ENCODE data around the gene MTFR2. TPM values are rescaled to one million over a fixed set of nuclear protein-coding genes. Genes with fewer than 3 reads are reported as not detected.

The MTFR2 gene
- total RNA-seq, 5 donors from 2014 or later (not counting 1 experiment from before 2014, with no cell fraction given), result 1.2 to 1.8 (median 1.3) TPM

DNA sequence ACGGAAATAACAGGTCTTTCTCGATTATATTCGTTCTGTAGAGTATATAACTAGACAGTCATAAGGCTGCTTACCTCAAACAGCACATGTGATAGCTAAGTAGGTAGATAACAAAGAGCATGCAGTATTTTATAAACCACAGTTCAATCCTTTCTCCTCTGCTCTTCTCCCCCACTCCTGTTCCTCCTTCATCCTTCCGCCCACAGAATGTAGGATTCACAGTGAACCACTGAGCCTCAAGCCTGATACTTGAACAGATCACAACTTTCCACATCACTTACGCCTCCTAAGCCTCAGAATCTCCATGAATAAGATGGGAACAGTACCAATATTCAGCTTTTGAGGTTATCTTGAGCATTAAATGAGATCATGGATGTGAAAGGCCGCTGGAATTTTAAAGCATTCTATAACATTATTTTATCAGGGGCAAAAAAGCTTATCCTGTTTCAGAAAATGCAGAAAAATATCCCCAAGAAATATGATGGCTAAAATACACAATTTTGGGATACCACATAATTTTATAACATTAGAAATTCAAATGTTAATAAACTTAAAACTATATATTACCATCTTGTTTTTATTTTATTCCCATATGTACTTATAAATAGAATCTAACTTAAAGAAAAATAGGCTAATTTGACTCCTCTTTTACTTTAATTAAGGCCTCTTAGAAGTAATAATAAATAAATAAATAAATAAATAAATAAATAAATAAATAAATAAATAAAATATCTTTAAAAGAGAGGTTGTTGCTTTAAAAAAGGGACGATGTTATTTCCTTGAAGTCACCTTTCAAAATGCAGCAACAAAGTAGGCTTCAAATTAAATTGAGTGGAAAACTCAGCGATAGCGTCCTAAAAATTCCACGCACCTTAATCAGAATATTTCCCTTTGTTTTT, 33.4 kb downstream of the MTFR2 start:
- ATAC-seq (replicated peaks in 1 of 4) (no peak), DNase-seq (no peak)
- Mint-ChIP-seq H3K9me3 (peaks cover 3 to 13% (median 7%) of the 10 kb centered on the region in 3 donors), H3K4me1 (no peaks in the 10 kb centered on the region), H3K27ac (no peak overlapping the region), H3K36me3 (no peaks in the 10 kb centered on the region), H3K27me3 (no peaks in the 10 kb centered on the region), H3K4me3 (no peak overlapping the region)
- Histone ChIP-seq H3K9me3 (no peaks in the 10 kb centered on the region), H3K27me3 (replicated peaks in 1 of 2; ENCODE audit: control insufficient read depth in 2 of 2, extremely low read depth in 1 of 2, insufficient read depth in 2 of 2, low read length in 1 of 2) (no peaks in the 10 kb centered on the region), H3K36me3 (ENCODE audit: control insufficient read depth in 2 of 2, extremely low read depth in 1 of 2, insufficient read depth in 1 of 2, low read length in 1 of 2) (peaks cover 0 to 4% of the 10 kb centered on the region in 2 donors), H3K27ac (ENCODE audit: low read length) (no peak overlapping the region), H3K4me1 (ENCODE audit: control insufficient read depth in 1 of 2, extremely low read depth in 1 of 2, insufficient read depth in 2 of 2, low read length in 2 of 2) (no peaks in the 10 kb centered on the region), H3K4me3 (ENCODE audit: control insufficient read depth in 1 of 2, extremely low read depth in 1 of 2, low read length in 1 of 2) (no peak overlapping the region)
- CTCF ChIA-PET, result interaction anchor here (1.2 to 2.5 kb wide), 2 partner anchors 8 to 10 kb away, joined by 3 to 7 read pairs; no protein-coding TSS in a partner anchor
- WGBS (ENCODE audit: insufficient coverage), result 100% methylated on average over 1 of the region's 10 CpGs
- POLR2A ChIA-PET, result interaction anchor here in 1 of 2 donors (0.6 kb wide), 1 partner anchor 548 kb away, joined by 3 read pairs; no protein-coding TSS in a partner anchor

GRCh38 chr6:136213853-136214252, 36.3 kb downstream of the MTFR2 start:
- H3K4me3 ChIP-seq (ENCODE audit: control insufficient read depth in 1 of 2, extremely low read depth in 1 of 2, low read length in 1 of 2), result no peak overlapping the region
- POLR2A ChIA-PET, result no interaction called here
- DNase-seq (no peak), ATAC-seq (replicated peaks in 1 of 4) (no peak)
- H3K27ac ChIP-seq (ENCODE audit: low read length), result no peak overlapping the region
- H3K27ac Mint-ChIP-seq, result no peak overlapping the region
- no peaks in the 10 kb centered on the region for H3K36me3 Mint-ChIP-seq
- H3K4me1 ChIP-seq (ENCODE audit: control insufficient read depth in 1 of 2, extremely low read depth in 1 of 2, insufficient read depth in 2 of 2, low read length in 2 of 2), result no peaks in the 10 kb centered on the region
- H3K4me3 Mint-ChIP-seq, result no peak overlapping the region
- no peaks in the 10 kb centered on the region for H3K36me3 ChIP-seq (ENCODE audit: control insufficient read depth in 2 of 2, extremely low read depth in 1 of 2, insufficient read depth in 1 of 2, low read length in 1 of 2)
- no peaks in the 10 kb centered on the region for H3K27me3 ChIP-seq (replicated peaks in 1 of 2; ENCODE audit: control insufficient read depth in 2 of 2, extremely low read depth in 1 of 2, insufficient read depth in 2 of 2, low read length in 1 of 2)
- H3K9me3 Mint-ChIP-seq, result no peaks in the 10 kb centered on the region
- no peaks in the 10 kb centered on the region for H3K4me1 Mint-ChIP-seq
- peaks cover 0 to 1% of the 10 kb centered on the region in 2 donors for H3K27me3 Mint-ChIP-seq
- H3K9me3 ChIP-seq, result no peaks in the 10 kb centered on the region
- CTCF ChIA-PET, result no interaction called here

DNA sequence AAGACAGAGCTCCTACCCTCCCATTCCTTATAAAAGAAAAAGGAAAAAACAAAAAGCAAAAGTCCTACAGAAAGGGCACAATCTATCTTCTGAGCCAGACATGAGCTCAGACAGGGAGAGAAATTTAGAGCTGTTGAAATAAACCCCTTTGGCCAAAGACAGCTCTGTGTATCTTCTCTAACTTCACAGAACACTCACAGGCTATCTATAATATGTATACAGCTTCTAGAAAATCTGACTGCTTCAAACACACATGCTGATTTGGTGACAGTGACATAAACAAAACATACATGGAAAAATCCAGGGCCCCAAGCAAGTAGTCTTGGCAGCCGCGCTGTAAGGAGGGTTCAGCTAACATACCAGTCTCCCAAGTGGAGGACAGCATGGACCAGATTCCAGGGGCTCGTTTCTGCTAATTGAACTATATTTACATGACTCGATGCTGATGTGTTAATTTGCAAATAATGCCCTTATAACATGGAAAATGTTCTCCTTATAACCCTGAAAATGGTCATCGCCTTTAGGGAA, 37.0 kb downstream of the MTFR2 start:
- Histone ChIP-seq H3K27ac (ENCODE audit: low read length) (no peak overlapping the region), H3K36me3 (ENCODE audit: control insufficient read depth in 2 of 2, extremely low read depth in 1 of 2, insufficient read depth in 1 of 2, low read length in 1 of 2) (no peaks in the 10 kb centered on the region), H3K4me1 (ENCODE audit: control insufficient read depth in 1 of 2, extremely low read depth in 1 of 2, insufficient read depth in 2 of 2, low read length in 2 of 2) (no peaks in the 10 kb centered on the region), H3K4me3 (ENCODE audit: control insufficient read depth in 1 of 2, extremely low read depth in 1 of 2, low read length in 1 of 2) (no peak overlapping the region), H3K9me3 (no peaks in the 10 kb centered on the region), H3K27me3 (replicated peaks in 1 of 2; ENCODE audit: control insufficient read depth in 2 of 2, extremely low read depth in 1 of 2, insufficient read depth in 2 of 2, low read length in 1 of 2) (no peaks in the 10 kb centered on the region)
- ATAC-seq (replicated peaks in 1 of 4) (no peak), DNase-seq (no peak)
- CTCF ChIA-PET, result no interaction called here
- 100% methylated on average over 2 of the region's 5 CpGs for WGBS (ENCODE audit: insufficient coverage)
- H3K36me3 Mint-ChIP-seq, result no peaks in the 10 kb centered on the region
- H3K9me3 Mint-ChIP-seq, result no peaks in the 10 kb centered on the region
- no peak overlapping the region for H3K27ac Mint-ChIP-seq
- POLR2A ChIA-PET, result no interaction called here
- no peak overlapping the region for H3K4me3 Mint-ChIP-seq
- H3K4me1 Mint-ChIP-seq, result no peaks in the 10 kb centered on the region
- peaks cover 0 to 1% of the 10 kb centered on the region in 2 donors for H3K27me3 Mint-ChIP-seq

DNA sequence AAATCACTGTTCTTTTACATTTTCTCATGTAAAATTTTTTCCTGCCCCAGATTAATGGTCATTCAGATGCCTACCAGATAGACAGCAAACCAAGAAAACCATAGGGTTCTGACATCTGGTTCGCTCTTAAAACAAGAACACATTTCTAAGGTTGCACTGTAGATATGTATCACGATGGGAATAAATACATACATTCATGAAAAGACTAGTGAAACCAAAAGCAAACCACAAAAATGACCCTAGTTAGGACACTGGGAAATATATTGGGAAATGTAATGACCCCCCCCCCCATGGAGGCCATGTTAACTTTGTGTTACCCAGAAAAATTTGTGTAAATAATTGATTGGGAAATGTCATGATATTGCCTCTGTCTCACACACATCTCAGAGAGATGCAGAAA, 37.5 kb downstream of the MTFR2 start:
- POLR2A ChIA-PET, result no interaction called here
- no peaks in the 10 kb centered on the region for H3K36me3 Mint-ChIP-seq
- H3K4me3 ChIP-seq (ENCODE audit: control insufficient read depth in 1 of 2, extremely low read depth in 1 of 2, low read length in 1 of 2), result no peak overlapping the region
- CTCF ChIA-PET, result no interaction called here
- no peaks in the 10 kb centered on the region for H3K9me3 Mint-ChIP-seq
- no CpG with 5 or more reads among the region's 2 CpGs for WGBS (ENCODE audit: insufficient coverage)
- H3K27me3 ChIP-seq (replicated peaks in 1 of 2; ENCODE audit: control insufficient read depth in 2 of 2, extremely low read depth in 1 of 2, insufficient read depth in 2 of 2, low read length in 1 of 2), result no peaks in the 10 kb centered on the region
- ATAC-seq (replicated peaks in 1 of 4) (no peak), DNase-seq (no peak)
- H3K9me3 ChIP-seq, result no peaks in the 10 kb centered on the region
- H3K27me3 Mint-ChIP-seq, result peaks cover 0 to 1% of the 10 kb centered on the region in 2 donors
- H3K4me1 ChIP-seq (ENCODE audit: control insufficient read depth in 1 of 2, extremely low read depth in 1 of 2, insufficient read depth in 2 of 2, low read length in 2 of 2), result no peaks in the 10 kb centered on the region
- H3K27ac Mint-ChIP-seq, result no peak overlapping the region
- H3K4me1 Mint-ChIP-seq, result no peaks in the 10 kb centered on the region
- no peaks in the 10 kb centered on the region for H3K36me3 ChIP-seq (ENCODE audit: control insufficient read depth in 2 of 2, extremely low read depth in 1 of 2, insufficient read depth in 1 of 2, low read length in 1 of 2)
- no peak overlapping the region for H3K27ac ChIP-seq (ENCODE audit: low read length)
- H3K4me3 Mint-ChIP-seq, result no peak overlapping the region

DNA sequence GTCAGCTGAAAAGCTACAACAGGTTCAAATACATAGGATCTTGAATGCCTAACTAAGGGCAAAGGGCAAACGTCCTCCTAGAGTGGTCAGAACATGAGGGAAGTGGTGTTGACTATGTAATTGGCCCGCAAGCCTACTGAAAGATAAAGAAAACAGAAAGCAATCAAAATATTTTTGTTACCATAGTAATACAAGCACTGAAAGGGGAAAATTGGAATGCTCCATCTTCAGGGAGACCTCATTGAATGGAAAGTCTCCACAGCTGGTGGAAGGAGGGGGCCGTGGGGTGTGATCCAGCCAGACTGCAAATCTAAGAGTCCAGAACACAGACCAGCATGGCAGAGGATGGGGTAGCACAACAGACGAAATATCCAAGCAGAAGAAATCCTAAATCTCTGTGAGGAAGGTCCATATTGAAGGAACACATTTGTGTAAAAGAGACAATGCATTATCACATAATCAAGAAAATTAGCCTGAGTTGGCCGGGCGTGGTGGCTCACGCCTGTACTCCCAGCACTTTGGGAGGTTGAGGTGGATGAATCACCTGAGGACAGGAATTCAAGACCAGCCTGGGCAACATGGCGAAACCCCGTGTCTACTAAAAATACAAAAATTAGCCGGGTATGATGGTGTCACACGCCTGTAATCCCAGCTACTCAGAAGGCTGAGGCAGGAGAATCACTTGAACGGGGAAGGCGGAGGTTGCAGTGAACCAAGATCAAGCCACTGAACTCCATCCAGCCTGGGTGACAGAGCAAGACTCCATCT, 39.5 kb downstream of the MTFR2 start:
- Mint-ChIP-seq H3K27ac (no peak overlapping the region), H3K4me3 (no peak overlapping the region), H3K27me3 (peaks cover 0 to 1% of the 10 kb centered on the region in 2 donors), H3K9me3 (no peaks in the 10 kb centered on the region), H3K4me1 (no peaks in the 10 kb centered on the region), H3K36me3 (no peaks in the 10 kb centered on the region)
- H3K27me3 ChIP-seq (replicated peaks in 1 of 2; ENCODE audit: control insufficient read depth in 2 of 2, extremely low read depth in 1 of 2, insufficient read depth in 2 of 2, low read length in 1 of 2), result no peaks in the 10 kb centered on the region
- no peaks in the 10 kb centered on the region for H3K4me1 ChIP-seq (ENCODE audit: control insufficient read depth in 1 of 2, extremely low read depth in 1 of 2, insufficient read depth in 2 of 2, low read length in 2 of 2)
- no peak for DNase-seq
- no peaks in the 10 kb centered on the region for H3K9me3 ChIP-seq
- 87% methylated on average over 6 of the region's 13 CpGs for WGBS (ENCODE audit: insufficient coverage)
- no peak for ATAC-seq (replicated peaks in 1 of 4)
- ChIA-PET POLR2A (interaction anchor here (0.5 to 0.7 kb wide), 2 partner anchors 259 to 401 kb away, joined by 3 to 4 read pairs; no protein-coding TSS in a partner anchor), CTCF (no interaction called here)
- no peak overlapping the region for H3K4me3 ChIP-seq (ENCODE audit: control insufficient read depth in 1 of 2, extremely low read depth in 1 of 2, low read length in 1 of 2)
- no peaks in the 10 kb centered on the region for H3K36me3 ChIP-seq (ENCODE audit: control insufficient read depth in 2 of 2, extremely low read depth in 1 of 2, insufficient read depth in 1 of 2, low read length in 1 of 2)
- H3K27ac ChIP-seq (ENCODE audit: low read length), result no peak overlapping the region

GRCh38 chr6:136209496-136209895, 40.6 kb downstream of the MTFR2 start:
- no peak overlapping the region for H3K27ac Mint-ChIP-seq

More at GRCh38 chr6:136209496-136209895, 40.6 kb downstream of the MTFR2 start:
- no CpG with 5 or more reads among the region's 2 CpGs for WGBS (ENCODE audit: insufficient coverage)
- H3K27ac ChIP-seq (ENCODE audit: low read length), result no peak overlapping the region
- Mint-ChIP-seq H3K36me3 (no peaks in the 10 kb centered on the region), H3K4me1 (no peaks in the 10 kb centered on the region), H3K9me3 (no peaks in the 10 kb centered on the region), H3K27me3 (peaks cover 0 to 1% of the 10 kb centered on the region in 2 donors), H3K4me3 (no peak overlapping the region)
- ChIA-PET CTCF (no interaction called here), POLR2A (no interaction called here)
- H3K4me3 ChIP-seq (ENCODE audit: control insufficient read depth in 1 of 2, extremely low read depth in 1 of 2, low read length in 1 of 2), result no peak overlapping the region
- no peaks in the 10 kb centered on the region for H3K36me3 ChIP-seq (ENCODE audit: control insufficient read depth in 2 of 2, extremely low read depth in 1 of 2, insufficient read depth in 1 of 2, low read length in 1 of 2)
- no peaks in the 10 kb centered on the region for H3K4me1 ChIP-seq (ENCODE audit: control insufficient read depth in 1 of 2, extremely low read depth in 1 of 2, insufficient read depth in 2 of 2, low read length in 2 of 2)
- peaks cover 0 to 2% of the 10 kb centered on the region in 2 experiments for H3K27me3 ChIP-seq (replicated peaks in 1 of 2; ENCODE audit: control insufficient read depth in 2 of 2, extremely low read depth in 1 of 2, insufficient read depth in 2 of 2, low read length in 1 of 2)
- no peaks in the 10 kb centered on the region for H3K9me3 ChIP-seq
- DNase-seq (no peak), ATAC-seq (replicated peaks in 1 of 4) (no peak)
